ENCODE data around the gene HSD11B1.

GRCh38 chr1:209749205-209749604, 44.6 kb downstream of the HSD11B1 start:
- TF ChIP-seq CTCF (IDR thresholded peaks at IDR 0.05 in 4 of 5, conservative IDR thresholded peaks at IDR 0.05 in 1 of 5) (no peak), POLR2A (IDR thresholded peaks at IDR 0.05) (no peak)

Data from gastrocnemius medialis (tissue), 4 donors.